Measurements from ENCODE around the gene TPPP2. TPM values are rescaled to one million over a fixed set of nuclear protein-coding genes. Genes with fewer than 3 reads are reported as not detected.

TPPP2 gene
- total and polyA plus RNA-seq, 9 of the 15 experiments (the other 6 are each of a cell fraction or from before 2014, with no cell fraction given), result 0.18 TPM; not detected in 8

DNA sequence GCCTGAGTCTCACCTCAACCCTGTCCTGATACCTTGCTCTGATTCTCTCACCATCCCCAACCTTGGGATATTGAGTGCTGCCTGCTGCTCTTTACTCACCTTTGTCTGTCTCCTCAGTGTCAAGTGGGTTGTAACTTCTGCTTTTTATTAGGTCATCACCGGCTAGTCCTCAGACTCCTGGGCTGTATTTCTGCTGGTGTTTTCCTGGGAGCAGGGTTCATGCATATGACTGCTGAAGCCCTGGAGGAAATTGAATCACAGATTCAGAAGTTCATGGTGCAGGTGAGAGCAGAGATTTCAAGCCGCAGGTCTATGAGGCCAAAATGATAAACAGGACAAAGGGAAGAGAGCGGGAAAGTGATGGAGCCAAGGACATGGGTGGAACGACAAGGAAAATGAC, 30.4 kb upstream of the TPPP2 start:
- no peak for DNase-seq (ENCODE audit: extremely low read depth in 1 of 4, low spot score in 3 of 4)
- Histone ChIP-seq H3K9ac (ENCODE audit: insufficient read depth in 1 of 2, low read depth in 2 of 2, low read length in 2 of 2) (no peak overlapping the region), H3K9me3 (replicated peaks; ENCODE audit: control insufficient read depth, insufficient read depth, low read depth, low read length) (no peaks in the 10 kb centered on the region), H3K4me3 (no peak overlapping the region), H3K9me1 (ENCODE audit: control insufficient read depth, insufficient read depth, low read length) (no peaks in the 10 kb centered on the region), H3K4me2 (ENCODE audit: insufficient read depth, low read length) (no peak overlapping the region), H3K79me2 (ENCODE audit: control insufficient read depth, insufficient read depth, low read length) (no peaks in the 10 kb centered on the region), H3K36me3 (ENCODE audit: control insufficient read depth, insufficient read depth, low read length) (peaks cover 22% of the 10 kb centered on the region; the same call in 2 of the 3 replicates), H3K27me3 (ENCODE audit: control insufficient read depth in 2 of 2, insufficient read depth in 2 of 2, low read length in 2 of 2) (no peaks in the 10 kb centered on the region), H2AFZ (ENCODE audit: low read depth, low read length) (no peak overlapping the region), H4K20me1 (replicated peaks; ENCODE audit: control insufficient read depth, insufficient read depth, low read length) (no peaks in the 10 kb centered on the region), H3K4me1 (replicated peaks in 1 of 2; ENCODE audit: control insufficient read depth in 2 of 2, insufficient read depth in 2 of 2, low read length in 2 of 2) (peaks cover 5 to 17% of the 10 kb centered on the region in 2 experiments; a peak in 3 of 5 replicates), H3K27ac (ENCODE audit: extremely low read depth, low read depth, low read length) (no peak overlapping the region)
- intact Hi-C loops (cut with micrococcal nuclease) (no loop called here), in situ Hi-C loops (cut with MboI) (no loop called here)
- no peak; the same call in 2 of the 3 replicates for ATAC-seq
- FAIRE-seq, result no peak
- no TSS peak for BruUV-seq (replicated peaks)
- TF ChIP-seq DPF2 (IDR thresholded peaks at IDR 0.05) (no peak), ZNF217 (CRISPR knock-in tag; IDR thresholded peaks at IDR 0.05) (no peak)
- TF ChIP-seq, protein P1, sequence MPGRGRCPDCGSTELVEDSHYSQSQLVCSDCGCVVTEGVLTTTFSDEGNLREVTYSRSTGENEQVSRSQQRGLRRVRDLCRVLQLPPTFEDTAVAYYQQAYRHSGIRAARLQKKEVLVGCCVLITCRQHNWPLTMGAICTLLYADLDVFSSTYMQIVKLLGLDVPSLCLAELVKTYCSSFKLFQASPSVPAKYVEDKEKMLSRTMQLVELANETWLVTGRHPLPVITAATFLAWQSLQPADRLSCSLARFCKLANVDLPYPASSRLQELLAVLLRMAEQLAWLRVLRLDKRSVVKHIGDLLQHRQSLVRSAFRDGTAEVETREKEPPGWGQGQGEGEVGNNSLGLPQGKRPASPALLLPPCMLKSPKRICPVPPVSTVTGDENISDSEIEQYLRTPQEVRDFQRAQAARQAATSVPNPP (IDR thresholded peaks at IDR 0.05; ENCODE audit: borderline replicate concordance, insufficient read depth, insufficient read length), result no peak
- TF ChIP-seq, protein P2, sequence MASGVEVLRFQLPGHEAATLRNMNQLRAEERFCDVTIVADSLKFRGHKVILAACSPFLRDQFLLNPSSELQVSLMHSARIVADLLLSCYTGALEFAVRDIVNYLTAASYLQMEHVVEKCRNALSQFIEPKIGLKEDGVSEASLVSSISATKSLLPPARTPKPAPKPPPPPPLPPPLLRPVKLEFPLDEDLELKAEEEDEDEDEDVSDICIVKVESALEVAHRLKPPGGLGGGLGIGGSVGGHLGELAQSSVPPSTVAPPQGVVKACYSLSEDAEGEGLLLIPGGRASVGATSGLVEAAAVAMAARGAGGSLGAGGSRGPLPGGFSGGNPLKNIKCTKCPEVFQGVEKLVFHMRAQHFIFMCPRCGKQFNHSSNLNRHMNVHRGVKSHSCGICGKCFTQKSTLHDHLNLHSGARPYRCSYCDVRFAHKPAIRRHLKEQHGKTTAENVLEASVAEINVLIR (CRISPR knock-in tag; IDR thresholded peaks at IDR 0.05), result no peak
- ChIA-PET CTCF (ENCODE audit: low intra/inter-chr PET ratio) (no interaction called here), POLR2A (no interaction called here)
- WGBS (ENCODE audit: insufficient coverage, low coverage, missing lambda C conversion rate), result 24% methylated on average over 4 of the region's 4 CpGs

Measured in K562 (cell line).